Naive B cell (primary cell): ENCODE results near the gene STRBP. TPM values are rescaled to one million over a fixed set of nuclear protein-coding genes. Genes with fewer than 3 reads are reported as not detected.
A peak's percentile ranks its signal among the peaks of the same experiment; 100 is the strongest.
"Not testable (repeated sequence)": the region's sequence is repeated elsewhere in the genome, so short reads cannot be mapped to it uniquely, and the experiment has no call there.

Experiments
- ATAC-seq, 2 donors: fragments of 150-1000 bp; cut with Tn5 transposase; 2 replicates each; pipeline ENCODE4 v1.10.0; 2021; ENCODE audit warnings: low read depth in 2 of 2, mild to moderate bottlenecking in 2 of 2, moderate library complexity in 2 of 2
- DNase-seq: peaks from one replicate; pipeline ENCODE4 v3.0.0; 2022
- H3K27ac Mint-ChIP-seq, 6 donors: one replicate each; pipeline ENCODE4 v1.8.0; 2020 to 2022; ENCODE audit warnings: mild to moderate bottlenecking in 6 of 6, mixed read lengths in 6 of 6, moderate library complexity in 5 of 6, inconsistent platforms in 2 of 6
- H3K27me3 Mint-ChIP-seq, 3 donors: one replicate each; pipeline ENCODE4 v1.8.0; 2021 to 2022; ENCODE audit warnings: mixed read lengths in 3 of 3, mild to moderate bottlenecking in 1 of 3
- H3K36me3 Mint-ChIP-seq, 2 donors: one replicate each; pipeline ENCODE4 v1.8.0; 2020 to 2022; ENCODE audit warnings: mixed read lengths in 2 of 2, inconsistent platforms in 1 of 2, mild to moderate bottlenecking in 1 of 2
- H3K4me1 Mint-ChIP-seq, 3 donors: one replicate each; pipeline ENCODE4 v1.8.0; 2020 to 2022; ENCODE audit warnings: mixed read lengths in 3 of 3, inconsistent platforms in 1 of 3, mild to moderate bottlenecking in 1 of 3, moderate library complexity in 1 of 3
- H3K4me3 Mint-ChIP-seq, 8 donors: one replicate each; pipeline ENCODE4 v1.8.0; 2020 to 2022; ENCODE audit warnings: mild to moderate bottlenecking in 8 of 8, mixed read lengths in 8 of 8, moderate library complexity in 8 of 8, inconsistent platforms in 2 of 8
- H3K9me3 Mint-ChIP-seq, 7 donors: one replicate each; pipeline ENCODE4 v1.8.0; 2020 to 2022; ENCODE audit warnings: mixed read lengths in 7 of 7, mild to moderate bottlenecking in 5 of 7, inconsistent platforms in 2 of 7, moderate library complexity in 1 of 7
- polyA plus RNA-seq, 6 donors: library from polyadenylated mRNA; unstranded; fragments of 300-500 nt; fragmentation: Illumina TruSeq; gene quantifications; one replicate each; pipeline ENCODE4 v1.2.3, GENCODE V29; 2021; ENCODE audit warnings: low read depth in 6 of 6

STRBP gene
- polyA plus RNA-seq, 6 donors from 2014 or later = 126 to 197 (median 155) TPM

DNA sequence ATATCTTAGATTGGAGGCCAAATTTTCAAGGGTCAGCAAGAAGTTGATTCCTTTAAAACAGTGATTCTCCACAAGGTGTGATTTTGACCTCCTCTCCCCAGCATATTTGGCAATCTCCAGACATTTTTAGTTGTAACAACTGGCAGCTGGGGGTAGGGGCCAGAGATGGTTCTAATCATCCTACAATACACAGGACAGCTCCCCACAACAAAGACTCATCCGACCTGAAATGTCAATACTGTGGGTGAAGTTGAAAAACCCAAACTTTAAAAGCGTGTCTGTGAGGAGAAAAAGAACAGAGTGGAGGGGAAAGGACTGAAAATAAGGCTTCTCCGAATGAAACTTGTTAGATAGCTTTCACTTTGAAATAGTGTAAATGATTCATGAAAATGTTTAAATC lies 10.0 kb upstream of the STRBP start:
- ATAC-seq (no peak), DNase-seq (no peak)
- Mint-ChIP-seq H3K9me3 (peaks cover 0 to 15% (median 7%) of the 10 kb centered on the region in 7 donors), H3K27me3 (no peaks in the 10 kb centered on the region), H3K36me3 (peaks cover 0 to 7% of the 10 kb centered on the region in 2 donors), H3K4me3 (no peak overlapping the region), H3K27ac (no peak overlapping the region), H3K4me1 (peaks cover 5 to 15% (median 7%) of the 10 kb centered on the region in 3 donors)

DNA sequence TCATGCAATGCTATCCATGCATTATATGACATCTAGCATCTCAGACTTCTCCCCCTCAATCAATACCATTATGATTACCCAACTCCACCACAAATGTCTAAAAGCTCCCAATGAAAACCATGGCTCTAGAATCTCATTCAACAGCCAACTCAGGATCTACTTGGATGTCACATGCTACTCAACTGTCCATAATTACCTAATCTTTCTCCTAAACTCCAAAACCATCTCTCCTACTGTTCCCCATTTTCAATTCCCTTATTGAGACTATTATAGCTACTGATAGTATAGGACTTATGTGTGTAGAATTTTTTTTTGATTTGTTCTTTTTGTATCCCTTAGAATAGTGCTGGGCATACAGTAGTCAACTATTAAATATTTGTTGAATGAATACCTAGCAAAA lies 8.2 kb upstream of the STRBP start:
- ATAC-seq = no peak
- H3K27me3 Mint-ChIP-seq = no peaks in the 10 kb centered on the region

DNA sequence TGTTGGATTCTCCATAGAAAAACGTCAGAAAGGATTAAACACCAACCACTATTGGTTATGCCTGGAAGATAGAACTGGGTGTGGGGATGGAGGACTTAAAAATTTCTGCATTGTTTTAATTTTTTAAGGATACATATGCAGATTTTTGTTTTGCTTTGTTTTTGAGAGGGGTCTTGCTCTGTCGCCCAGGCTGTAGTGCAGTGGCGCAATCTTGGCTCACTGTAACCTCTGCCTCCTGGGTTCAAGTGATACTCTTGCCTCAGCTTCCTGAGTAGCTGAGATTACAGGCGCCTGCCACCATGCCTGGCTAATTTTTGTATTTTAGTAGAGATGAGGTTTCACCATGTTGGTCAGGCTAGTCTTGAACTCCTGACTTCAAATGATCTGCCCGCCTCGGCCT lies 2.7 kb upstream of the STRBP start:
- Mint-ChIP-seq H3K4me3 (peak overlapping the region in 1 of 8 donors; percentile 7), H3K27ac (peak overlapping the region in 1 of 6 donors; percentile 58)
- not testable (repeated sequence) for H3K9me3 Mint-ChIP-seq

More for the DNA sequence above, 8.2 kb upstream of the STRBP start:
- peaks cover 5 to 15% (median 7%) of the 10 kb centered on the region in 3 donors for H3K4me1 Mint-ChIP-seq
- H3K27ac Mint-ChIP-seq = no peak overlapping the region
- no peak for DNase-seq
- H3K9me3 Mint-ChIP-seq = peaks cover 0 to 15% (median 7%) of the 10 kb centered on the region in 7 donors
- H3K36me3 Mint-ChIP-seq = peaks cover 0 to 7% of the 10 kb centered on the region in 2 donors
- H3K4me3 Mint-ChIP-seq = no peak overlapping the region

DNA sequence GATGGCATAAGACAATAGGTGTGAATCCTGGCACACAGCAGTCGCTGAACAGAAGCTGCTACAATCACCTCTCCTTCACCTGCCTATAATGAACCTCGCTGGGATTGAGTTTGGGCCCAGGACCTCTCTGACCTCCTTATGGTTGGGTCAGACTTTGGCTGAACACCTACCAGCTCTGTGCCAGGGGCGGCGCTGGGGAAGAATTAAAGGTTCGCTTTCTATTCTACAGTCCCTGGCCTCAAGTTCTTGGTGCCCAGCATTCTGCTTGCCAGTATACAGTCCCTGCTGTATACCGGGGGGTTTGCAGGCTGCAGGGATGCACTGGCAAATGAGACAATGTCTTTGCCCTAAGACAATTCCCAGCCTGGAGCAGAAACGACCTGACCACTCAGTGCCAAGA lies 895 bp upstream of the STRBP start:
- Mint-ChIP-seq H3K4me3 (peak overlapping the region; percentile 76 to 95 (median 83)), H3K9me3 (no peaks in the 10 kb centered on the region), H3K36me3 (no peaks in the 10 kb centered on the region), H3K27me3 (no peaks in the 10 kb centered on the region), H3K27ac (peak overlapping the region in 4 of 6 donors; percentile 63 to 90 (median 85)), H3K4me1 (peaks cover 40 to 45% (median 42%) of the 10 kb centered on the region in 3 donors)
- ATAC-seq = no peak
- DNase-seq = no peak

More for the DNA sequence above, 2.7 kb upstream of the STRBP start:
- DNase-seq, H3K27me3 Mint-ChIP-seq, H3K36me3 Mint-ChIP-seq, ATAC-seq: not testable (repeated sequence)
- peaks cover 30 to 37% (median 35%) of the 10 kb centered on the region in 3 donors for H3K4me1 Mint-ChIP-seq

DNA sequence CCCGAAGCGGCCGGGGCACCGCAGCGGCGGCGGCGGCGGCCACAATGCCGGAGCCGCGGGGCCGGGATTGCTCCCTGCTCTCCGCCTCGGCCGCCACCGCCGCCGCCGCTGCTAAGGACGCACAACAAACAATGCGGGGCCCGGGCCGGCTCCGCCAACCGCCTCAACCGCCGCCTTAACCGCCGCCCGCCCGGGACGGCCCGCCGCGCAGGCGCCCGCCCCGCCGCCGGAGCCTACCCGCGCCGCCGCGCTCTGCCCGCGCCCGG lies 254 bp downstream of the STRBP start:
- Mint-ChIP-seq H3K36me3 (no peaks in the 10 kb centered on the region), H3K27me3 (no peaks in the 10 kb centered on the region), H3K9me3 (no peaks in the 10 kb centered on the region), H3K4me3 (peak overlapping the region in 5 of 8 donors; percentile 33 to 95 (median 88)), H3K27ac (peak overlapping the region in 1 of 6 donors; percentile 86), H3K4me1 (peaks cover 46 to 55% (median 54%) of the 10 kb centered on the region in 3 donors)
- DNase-seq (no peak), ATAC-seq (peak; percentile 13 to 17)

DNA sequence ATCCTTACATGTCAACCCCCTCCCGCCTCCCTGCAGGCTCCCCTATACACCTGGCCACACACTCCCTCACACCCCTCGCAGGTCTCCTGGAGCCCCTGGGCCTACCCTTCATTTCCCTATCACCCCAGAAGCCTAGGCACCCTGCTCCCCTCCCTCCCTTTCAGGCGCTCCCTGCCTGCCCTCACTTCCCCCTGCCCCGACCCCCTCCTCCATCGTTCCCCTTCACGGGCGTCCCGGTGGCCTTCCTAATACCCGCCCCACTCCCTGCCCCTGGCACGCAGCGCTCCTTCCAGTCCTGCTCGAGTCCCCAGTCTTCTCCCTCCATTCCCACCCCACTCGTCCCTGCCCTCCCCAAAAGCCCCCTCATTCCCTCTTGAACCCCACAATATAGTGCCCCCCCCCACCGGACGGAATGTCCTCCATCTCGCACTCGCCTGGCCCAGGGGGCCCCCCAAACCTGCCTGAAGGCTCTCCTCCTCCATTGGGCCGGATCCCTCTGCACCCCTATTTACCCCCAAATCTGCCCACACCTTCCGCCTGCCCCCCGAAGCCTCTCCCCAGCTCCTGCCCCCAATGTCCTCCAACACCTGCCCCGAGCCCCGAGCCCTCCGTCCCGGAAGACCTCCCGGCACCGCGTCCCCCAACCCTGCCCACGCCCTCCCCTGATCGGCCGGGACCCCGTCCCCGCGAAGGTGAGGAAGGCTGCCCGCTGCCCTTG lies 746 bp downstream of the STRBP start:
- Mint-ChIP-seq H3K9me3 (no peaks in the 10 kb centered on the region), H3K27ac (peak overlapping the region; percentile 86 to 97 (median 94)), H3K4me3 (peak overlapping the region; percentile 88 to 98 (median 95)), H3K36me3 (no peaks in the 10 kb centered on the region), H3K27me3 (no peaks in the 10 kb centered on the region), H3K4me1 (peaks cover 51 to 60% (median 59%) of the 10 kb centered on the region in 3 donors)
- ATAC-seq (no peak), DNase-seq (peak; percentile 15)

DNA sequence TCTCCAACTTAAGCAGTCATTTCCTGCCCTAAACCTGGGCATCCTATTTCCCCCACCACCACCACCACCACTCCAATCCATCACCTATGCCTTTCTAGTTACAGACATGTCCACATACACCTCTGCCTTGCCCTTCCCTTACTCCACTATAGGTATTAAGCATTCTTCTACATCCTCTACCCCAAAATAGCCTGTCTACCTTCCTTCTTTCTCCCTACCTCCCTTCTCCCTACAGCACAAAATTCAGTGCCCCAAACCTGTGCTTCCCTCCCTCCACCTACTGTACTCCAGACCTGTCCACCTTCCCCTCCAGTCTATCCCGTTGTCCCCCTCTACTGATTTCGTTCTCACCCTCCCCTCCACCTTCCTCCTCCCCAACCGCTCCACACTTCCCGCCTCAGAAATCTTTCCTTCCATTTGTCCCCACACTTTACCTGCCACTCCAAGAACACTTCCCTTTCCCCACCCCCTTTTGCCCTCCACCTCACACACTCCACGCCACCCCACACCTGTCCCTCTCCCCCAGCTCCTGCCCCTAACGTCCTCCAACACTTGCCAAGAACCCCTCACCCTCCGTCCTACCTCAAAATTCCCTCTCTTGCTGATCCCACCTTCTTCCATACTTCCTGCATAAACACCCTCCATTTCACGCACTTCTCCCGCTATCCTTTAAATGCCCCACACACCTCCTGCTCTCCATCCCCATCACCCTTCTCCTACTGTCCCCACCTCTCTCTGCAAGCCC lies 1.6 kb downstream of the STRBP start:
- ATAC-seq = no peak
- Mint-ChIP-seq H3K9me3 (no peaks in the 10 kb centered on the region), H3K27me3 (no peaks in the 10 kb centered on the region), H3K4me1 (peaks cover 59 to 68% (median 67%) of the 10 kb centered on the region in 3 donors), H3K4me3 (peak overlapping the region; percentile 88 to 98 (median 95)), H3K27ac (peak overlapping the region; percentile 86 to 97 (median 94)), H3K36me3 (no peaks in the 10 kb centered on the region)
- DNase-seq = no peak

DNA sequence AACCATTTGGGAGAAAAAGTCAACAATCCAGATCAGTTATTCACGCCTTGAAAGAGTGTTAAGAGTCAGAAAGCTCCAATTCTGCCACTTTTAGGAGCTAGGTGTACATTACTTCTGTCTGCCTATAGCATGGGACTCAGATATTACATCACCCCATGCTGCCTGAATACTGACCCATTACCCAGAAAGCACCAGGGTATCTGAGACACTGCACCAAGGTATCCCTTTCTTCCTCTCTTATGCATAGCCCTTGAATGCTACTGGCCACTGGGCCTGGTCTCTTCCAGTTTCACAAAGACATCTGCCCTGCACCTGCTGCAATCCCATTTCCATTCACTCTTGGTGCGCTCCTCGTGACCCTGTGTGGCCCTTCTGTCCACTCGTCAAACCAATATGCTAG lies 2.6 kb downstream of the STRBP start:
- Mint-ChIP-seq H3K36me3 (no peaks in the 10 kb centered on the region), H3K9me3 (no peaks in the 10 kb centered on the region), H3K4me3 (peak overlapping the region; percentile 88 to 98 (median 95)), H3K27me3 (no peaks in the 10 kb centered on the region), H3K4me1 (peaks cover 69 to 78% (median 77%) of the 10 kb centered on the region in 3 donors), H3K27ac (peak overlapping the region in 5 of 6 donors; percentile 11 to 93 (median 86))
- no peak for ATAC-seq
- DNase-seq = no peak

DNA sequence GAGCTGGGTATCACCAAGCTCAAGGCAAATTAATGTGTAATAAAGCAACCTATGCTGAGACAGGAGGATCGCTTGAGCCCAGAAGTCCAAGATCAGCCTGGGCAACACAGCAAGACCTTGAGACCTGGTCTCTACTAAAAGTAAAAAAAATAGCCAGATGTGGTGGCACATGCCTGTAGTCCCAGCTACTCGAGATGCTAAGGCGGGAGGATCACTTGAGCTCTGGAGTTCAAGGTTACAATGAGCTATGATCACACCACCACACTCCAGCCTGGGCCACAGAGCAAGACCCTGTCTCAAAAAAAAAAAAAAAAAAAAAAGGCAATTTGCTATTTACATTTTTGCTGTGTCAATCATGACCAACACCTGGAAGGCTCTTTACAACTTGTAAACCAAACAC lies 5.2 kb downstream of the STRBP start:
- Mint-ChIP-seq H3K27me3 (no peaks in the 10 kb centered on the region), H3K27ac (peak overlapping the region in 5 of 6 donors; percentile 66 to 82 (median 76)), H3K36me3 (peaks cover 0 to 7% of the 10 kb centered on the region in 2 donors), H3K9me3 (no peaks in the 10 kb centered on the region), H3K4me3 (peak overlapping the region in 7 of 8 donors; percentile 31 to 73 (median 53)), H3K4me1 (peaks cover 81 to 92% (median 91%) of the 10 kb centered on the region in 3 donors)
- ATAC-seq (no peak), DNase-seq (no peak)

DNA sequence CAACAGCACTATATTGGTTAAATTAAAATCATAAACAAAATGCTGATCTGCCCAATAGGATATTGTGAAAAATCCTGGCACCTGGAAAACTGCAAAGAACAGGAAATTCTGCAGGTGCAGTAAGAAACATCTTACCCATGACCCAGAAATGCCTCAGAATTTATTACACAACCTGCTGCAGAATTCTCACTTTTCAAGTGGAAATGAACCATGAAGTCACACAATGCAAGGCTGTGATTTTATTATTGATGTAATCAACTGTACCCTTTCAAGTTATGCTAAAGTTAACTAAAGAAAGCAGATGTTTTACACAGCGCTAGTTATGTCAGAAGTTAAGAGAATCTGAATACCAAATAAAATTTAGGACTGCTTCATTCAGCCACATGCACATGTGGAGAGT lies 6.0 kb downstream of the STRBP start:
- peak overlapping the region in 5 of 8 donors; percentile 7 to 73 (median 32) for H3K4me3 Mint-ChIP-seq
- ATAC-seq = no peak
- peak overlapping the region in 3 of 6 donors; percentile 26 to 76 (median 41) for H3K27ac Mint-ChIP-seq
- peaks cover 84 to 99% (median 95%) of the 10 kb centered on the region in 3 donors for H3K4me1 Mint-ChIP-seq
- H3K9me3 Mint-ChIP-seq = no peaks in the 10 kb centered on the region
- H3K27me3 Mint-ChIP-seq = no peaks in the 10 kb centered on the region
- H3K36me3 Mint-ChIP-seq = peaks cover 2 to 13% of the 10 kb centered on the region in 2 donors
- no peak for DNase-seq

DNA sequence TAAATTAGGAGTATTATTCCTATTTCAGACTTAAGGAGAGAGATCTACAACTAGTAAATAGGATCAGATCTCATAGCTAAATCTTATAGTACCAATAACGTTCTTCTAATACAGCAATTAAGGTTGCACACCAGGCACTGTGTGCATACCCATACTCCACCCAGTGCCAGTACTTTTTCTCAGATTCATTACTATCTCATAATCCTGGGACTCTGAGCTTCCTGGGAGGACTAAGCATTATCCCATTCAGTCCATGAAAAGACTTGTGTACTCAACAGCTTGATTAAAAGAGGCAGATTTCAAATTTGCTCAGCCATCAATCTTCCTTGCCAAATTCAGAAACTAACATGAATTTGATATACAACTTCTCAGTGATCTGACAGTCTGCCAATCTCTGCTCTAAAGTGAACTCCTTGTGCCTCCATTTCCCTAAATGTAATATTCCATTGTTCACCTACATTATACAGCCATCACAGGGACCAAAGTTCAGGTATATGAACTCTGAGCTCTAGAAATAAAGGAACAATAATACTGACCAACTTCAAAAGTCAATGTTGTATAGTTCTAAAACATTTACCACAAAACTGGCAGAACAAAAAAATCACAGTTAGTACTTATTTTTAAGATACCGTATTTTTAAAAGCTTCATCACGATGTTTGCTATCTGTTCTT lies 7.2 kb downstream of the STRBP start:
- ATAC-seq = no peak
- Mint-ChIP-seq H3K4me1 (peaks cover 84 to 99% (median 95%) of the 10 kb centered on the region in 3 donors), H3K27me3 (no peaks in the 10 kb centered on the region), H3K27ac (peak overlapping the region; percentile 26 to 80 (median 64)), H3K4me3 (peak overlapping the region in 3 of 8 donors; percentile 16 to 21 (median 17)), H3K9me3 (peaks cover 0 to 2% (median 0%) of the 10 kb centered on the region in 7 donors), H3K36me3 (peaks cover 13 to 18% of the 10 kb centered on the region in 2 donors)
- no peak for DNase-seq

DNA sequence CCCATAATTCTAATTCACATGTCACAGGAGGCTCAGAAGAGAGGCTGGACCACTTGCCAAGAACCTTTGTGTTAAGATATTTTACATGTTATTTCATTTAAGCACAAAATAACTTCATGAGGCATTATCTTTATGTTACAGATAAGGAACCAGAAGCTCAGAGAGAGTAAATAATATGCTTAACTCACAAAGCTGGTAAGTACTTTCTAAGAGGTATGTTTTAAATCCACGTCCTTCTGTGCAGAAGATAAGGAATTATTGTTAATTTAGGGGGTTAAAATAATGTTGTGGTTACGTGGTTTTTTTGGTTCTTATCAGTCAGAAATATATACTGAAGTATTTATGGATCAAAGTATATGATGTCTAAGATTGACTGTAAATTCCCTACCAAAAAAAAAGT lies 8.0 kb downstream of the STRBP start:
- no peaks in the 10 kb centered on the region for H3K27me3 Mint-ChIP-seq
- H3K27ac Mint-ChIP-seq = peak overlapping the region; percentile 26 to 96 (median 54)
- peaks cover 83 to 99% (median 95%) of the 10 kb centered on the region in 3 donors for H3K4me1 Mint-ChIP-seq
- no peak for DNase-seq
- peaks cover 16 to 18% of the 10 kb centered on the region in 2 donors for H3K36me3 Mint-ChIP-seq
- H3K4me3 Mint-ChIP-seq = peak overlapping the region in 1 of 8 donors; percentile 26
- peaks cover 0 to 4% (median 0%) of the 10 kb centered on the region in 7 donors for H3K9me3 Mint-ChIP-seq
- ATAC-seq = no peak

DNA sequence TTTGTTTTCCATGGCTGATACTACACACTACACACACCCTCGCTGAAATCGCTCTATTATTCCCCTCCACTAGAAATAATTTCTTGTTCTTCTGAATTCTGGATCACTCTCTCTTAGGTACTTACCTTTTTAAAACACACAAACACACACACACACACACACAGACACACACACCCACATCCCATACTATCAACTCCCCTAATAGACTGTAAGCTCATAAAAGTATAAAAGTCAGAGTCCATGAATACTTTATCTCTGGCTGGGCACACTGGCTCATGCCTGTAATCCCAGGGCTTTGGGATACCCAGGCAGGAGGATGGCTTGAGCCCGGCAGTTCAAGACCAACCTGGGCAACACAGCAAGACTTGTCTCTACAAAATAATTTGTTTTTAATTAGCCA lies 11.1 kb downstream of the STRBP start:
- Mint-ChIP-seq H3K27ac (peak overlapping the region in 3 of 6 donors; percentile 79 to 89 (median 81)), H3K4me1 (peaks cover 84 to 96% (median 91%) of the 10 kb centered on the region in 3 donors)

More for the DNA sequence above, 11.1 kb downstream of the STRBP start:
- Mint-ChIP-seq H3K4me3 (peak overlapping the region in 4 of 8 donors; percentile 5 to 50 (median 30)), H3K36me3 (peaks cover 16 to 25% of the 10 kb centered on the region in 2 donors), H3K9me3 (peaks cover 0 to 4% (median 0%) of the 10 kb centered on the region in 7 donors), H3K27me3 (no peaks in the 10 kb centered on the region)
- DNase-seq (no peak), ATAC-seq (no peak)
